ENCODE measurements around the gene FHOD1. TPM values are rescaled to one million over a fixed set of nuclear protein-coding genes. Genes with fewer than 3 reads are reported as not detected.
A peak's percentile ranks its signal among the peaks of the same experiment; 100 is the strongest.

FHOD1 gene
- total RNA-seq, 5 donors from 2014 or later (not counting 1 experiment from before 2014, with no cell fraction given): 31.0 to 92.5 (median 66.2) TPM

GRCh38 chr16:67281536-67282446 lies 34.5 kb upstream of the FHOD1 start:
- no peak for ATAC-seq (replicated peaks in 1 of 4)
- H3K4me3 Mint-ChIP-seq: peak overlapping the region in 1 of 3 donors; percentile 13
- H3K27me3 ChIP-seq (replicated peaks in 1 of 2; ENCODE audit: control insufficient read depth in 2 of 2, extremely low read depth in 1 of 2, insufficient read depth in 2 of 2, low read length in 1 of 2): no peaks in the 10 kb centered on the region
- no peak overlapping the region for H3K4me3 ChIP-seq (ENCODE audit: control insufficient read depth in 1 of 2, extremely low read depth in 1 of 2, low read length in 1 of 2)
- H3K27ac Mint-ChIP-seq: no peak overlapping the region
- H3K36me3 Mint-ChIP-seq: peaks cover 3% of the 10 kb centered on the region
- POLR2A ChIA-PET: no interaction called here
- peaks cover 6 to 24% of the 10 kb centered on the region in 2 experiments for H3K4me1 ChIP-seq (ENCODE audit: control insufficient read depth in 1 of 2, extremely low read depth in 1 of 2, insufficient read depth in 2 of 2, low read length in 2 of 2)
- CTCF ChIA-PET: interaction anchor here (0.6 to 0.7 kb wide), 3 partner anchors 14 to 833 kb away, joined by 3 read pairs; no protein-coding TSS in a partner anchor
- H3K27me3 Mint-ChIP-seq: no peaks in the 10 kb centered on the region
- H3K27ac ChIP-seq (ENCODE audit: low read length): no peak overlapping the region
- 83% methylated on average over 10 of the region's 14 CpGs for WGBS (ENCODE audit: insufficient coverage)
- DNase-seq: no peak
- H3K9me3 ChIP-seq: no peaks in the 10 kb centered on the region
- H3K4me1 Mint-ChIP-seq: peaks cover 9 to 12% (median 10%) of the 10 kb centered on the region in 3 donors
- peaks cover 0 to 22% of the 10 kb centered on the region in 2 donors for H3K36me3 ChIP-seq (ENCODE audit: control insufficient read depth in 2 of 2, extremely low read depth in 1 of 2, insufficient read depth in 1 of 2, low read length in 1 of 2)
- H3K9me3 Mint-ChIP-seq: no peaks in the 10 kb centered on the region

DNA sequence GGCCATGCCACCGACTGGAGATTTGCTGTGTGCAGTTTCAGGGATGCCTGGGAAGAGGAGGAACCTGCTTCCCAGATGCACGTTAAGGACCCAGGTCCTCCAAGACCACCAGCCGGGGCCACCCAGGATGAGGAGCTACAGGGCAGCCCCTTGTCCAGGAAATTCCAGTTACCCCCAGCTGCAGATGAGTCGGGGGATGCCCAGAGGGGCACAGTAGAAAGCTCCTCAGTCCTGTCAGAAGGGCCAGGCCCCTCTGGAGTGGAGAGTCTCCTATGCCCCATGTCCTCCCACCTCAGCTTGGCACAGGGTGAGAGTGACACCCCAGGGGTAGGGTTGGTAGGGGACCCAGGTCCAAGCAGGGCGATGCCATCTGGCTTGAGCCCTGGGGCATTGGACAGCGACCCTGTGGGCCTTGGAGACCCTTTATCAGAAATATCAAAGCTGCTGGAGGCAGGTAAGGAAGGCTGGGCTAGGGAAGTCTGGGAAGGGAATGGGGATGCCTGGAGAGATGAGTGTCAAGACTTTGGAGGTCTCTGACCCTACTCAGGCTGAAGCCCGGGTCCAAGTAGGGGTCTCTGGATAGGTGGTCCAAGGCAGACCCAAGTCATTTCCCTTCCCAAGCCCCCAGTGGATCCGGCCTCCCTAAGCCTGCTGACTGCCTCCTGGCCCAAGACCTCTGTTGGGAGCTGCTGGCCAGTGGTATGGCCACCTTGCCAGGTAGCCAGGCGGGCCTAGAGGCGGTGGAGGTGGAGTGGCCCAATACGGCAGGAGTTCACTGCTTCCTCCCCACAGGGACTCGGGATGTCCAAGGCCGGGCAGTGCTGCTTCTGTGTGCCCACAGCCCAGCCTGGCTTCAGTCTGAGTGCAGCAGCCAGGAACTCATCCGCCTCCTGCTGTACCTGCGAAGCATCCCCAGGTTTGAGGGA lies 33.1 kb upstream of the FHOD1 start:
- POLR2A ChIA-PET: no interaction called here
- H3K27me3 Mint-ChIP-seq: no peaks in the 10 kb centered on the region

DNA sequence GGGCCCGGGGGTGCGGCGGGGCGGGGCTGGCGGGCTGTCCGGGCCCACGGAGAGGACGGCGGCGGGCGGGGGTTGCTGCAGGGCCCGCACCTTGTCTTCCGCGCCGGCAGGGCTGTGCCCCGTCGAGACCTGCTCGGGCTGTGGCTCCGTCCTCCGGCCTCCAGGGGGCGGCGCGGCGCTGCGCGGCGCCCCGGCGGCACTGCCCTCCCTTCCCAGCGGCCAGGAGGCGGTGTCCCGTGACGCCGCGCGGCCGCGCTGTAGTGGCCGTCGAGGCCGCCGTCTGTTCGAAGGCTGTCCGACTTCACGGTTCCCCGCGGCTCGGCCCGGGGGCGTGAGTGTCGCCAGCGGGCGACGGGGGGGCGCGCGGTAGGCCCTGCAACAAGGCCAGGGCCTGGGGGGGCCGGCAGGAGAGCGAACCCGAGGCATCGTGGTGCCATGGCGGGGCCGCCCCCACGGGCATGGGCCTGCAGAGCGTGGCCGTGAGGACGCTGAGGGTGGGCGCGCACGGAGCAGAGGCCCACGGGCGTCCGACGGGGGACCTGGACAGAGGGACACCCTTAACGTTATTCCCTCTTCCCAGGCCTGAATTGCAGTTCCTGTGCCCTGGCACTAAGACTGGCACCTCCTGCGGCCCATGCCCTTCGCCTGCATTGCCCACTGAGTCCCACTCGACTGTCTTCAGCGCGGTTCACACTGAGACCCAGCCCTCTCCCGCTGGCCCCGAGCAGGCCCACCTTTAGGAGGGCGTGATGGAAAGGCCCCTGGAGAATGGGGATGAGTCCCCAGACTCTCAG lies 32.2 kb upstream of the FHOD1 start, which contains the start of gene PLEKHG4:
Gene PLEKHG4, plus strand, starts transcription at position 237 of the 794 bp plus-strand sequence. Its CDS starts 513 bp downstream, at position 750.
- H3K27me3 ChIP-seq (replicated peaks in 1 of 2; ENCODE audit: control insufficient read depth in 2 of 2, extremely low read depth in 1 of 2, insufficient read depth in 2 of 2, low read length in 1 of 2): no peaks in the 10 kb centered on the region
- H3K27me3 Mint-ChIP-seq: no peaks in the 10 kb centered on the region
- peak within 1 kb of the TSS; percentile 78 to 89 for H3K4me3 ChIP-seq (ENCODE audit: control insufficient read depth in 1 of 2, extremely low read depth in 1 of 2, low read length in 1 of 2)
- DNase-seq (peak; percentile 51 to 88 (median 74)), ATAC-seq (replicated peaks in 1 of 4) (peak; percentile 97 to 99 (median 97))
- H3K36me3 Mint-ChIP-seq: peaks cover 9% of the 10 kb centered on the region
- POLR2A ChIA-PET: no interaction called here
- peak within 1 kb of the TSS; percentile 55 to 79 for H3K27ac Mint-ChIP-seq
- CTCF ChIA-PET: no interaction called here
- H3K4me3 Mint-ChIP-seq: peak within 1 kb of the TSS; percentile 75 to 80 (median 77)
- H3K9me3 ChIP-seq: no peaks in the 10 kb centered on the region
- H3K4me1 ChIP-seq (ENCODE audit: control insufficient read depth in 1 of 2, extremely low read depth in 1 of 2, insufficient read depth in 2 of 2, low read length in 2 of 2): peaks cover 6 to 24% of the 10 kb centered on the region in 2 experiments
- 27% methylated on average over 83 of the region's 83 CpGs for WGBS (ENCODE audit: insufficient coverage)
- H3K27ac ChIP-seq (ENCODE audit: low read length): peak within 1 kb of the TSS; percentile 52
- H3K9me3 Mint-ChIP-seq: no peaks in the 10 kb centered on the region
- peaks cover 10 to 20% of the 10 kb centered on the region in 2 donors for H3K36me3 ChIP-seq (ENCODE audit: control insufficient read depth in 2 of 2, extremely low read depth in 1 of 2, insufficient read depth in 1 of 2, low read length in 1 of 2)
- H3K4me1 Mint-ChIP-seq: peaks cover 9 to 19% (median 16%) of the 10 kb centered on the region in 3 donors

More for the DNA sequence above, 33.1 kb upstream of the FHOD1 start:
- no peak overlapping the region for H3K27ac ChIP-seq (ENCODE audit: low read length)
- CTCF ChIA-PET: interaction anchor here in 1 of 2 donors (0.6 kb wide), 2 partner anchors 106 to 183 kb away, joined by 3 to 5 read pairs; no protein-coding TSS in a partner anchor
- ATAC-seq (replicated peaks in 1 of 4) (no peak), DNase-seq (no peak)
- H3K36me3 Mint-ChIP-seq: peaks cover 9% of the 10 kb centered on the region
- H3K9me3 ChIP-seq: no peaks in the 10 kb centered on the region
- peaks cover 9 to 21% of the 10 kb centered on the region in 2 donors for H3K36me3 ChIP-seq (ENCODE audit: control insufficient read depth in 2 of 2, extremely low read depth in 1 of 2, insufficient read depth in 1 of 2, low read length in 1 of 2)
- peaks cover 6 to 24% of the 10 kb centered on the region in 2 experiments for H3K4me1 ChIP-seq (ENCODE audit: control insufficient read depth in 1 of 2, extremely low read depth in 1 of 2, insufficient read depth in 2 of 2, low read length in 2 of 2)
- peak overlapping the region; percentile 15 to 23 for H3K4me3 ChIP-seq (ENCODE audit: control insufficient read depth in 1 of 2, extremely low read depth in 1 of 2, low read length in 1 of 2)
- whole genome bisulfite sequencing (ENCODE audit: insufficient coverage): 97% methylated on average over 13 of the region's 15 CpGs
- no peaks in the 10 kb centered on the region for H3K27me3 ChIP-seq (replicated peaks in 1 of 2; ENCODE audit: control insufficient read depth in 2 of 2, extremely low read depth in 1 of 2, insufficient read depth in 2 of 2, low read length in 1 of 2)
- H3K9me3 Mint-ChIP-seq: no peaks in the 10 kb centered on the region
- peak overlapping the region in 1 of 2 donors; percentile 11 for H3K27ac Mint-ChIP-seq
- peak overlapping the region; percentile 39 to 77 (median 44) for H3K4me3 Mint-ChIP-seq
- peaks cover 9 to 17% (median 14%) of the 10 kb centered on the region in 3 donors for H3K4me1 Mint-ChIP-seq

GRCh38 chr16:67278773-67279295 lies 31.6 kb upstream of the FHOD1 start:
- ATAC-seq (replicated peaks in 1 of 4) (peak; percentile 56 to 66 (median 58)), DNase-seq (peak in 29 of 35 experiments; percentile 11 to 57 (median 27))
- H3K36me3 Mint-ChIP-seq: peaks cover 9% of the 10 kb centered on the region
- ChIA-PET CTCF (interaction anchor here in 1 of 2 donors (0.5 kb wide), 1 partner anchor 144 kb away, joined by 3 read pairs; no protein-coding TSS in a partner anchor), POLR2A (no interaction called here)
- peak overlapping the region; percentile 52 for H3K27ac ChIP-seq (ENCODE audit: low read length)
- H3K9me3 ChIP-seq: no peaks in the 10 kb centered on the region
- WGBS (ENCODE audit: insufficient coverage): under 1% methylated on average over 38 of the region's 42 CpGs
- H3K4me1 Mint-ChIP-seq: peaks cover 9 to 19% (median 16%) of the 10 kb centered on the region in 3 donors
- H3K9me3 Mint-ChIP-seq: no peaks in the 10 kb centered on the region
- H3K4me3 Mint-ChIP-seq: peak overlapping the region; percentile 75 to 80 (median 77)
- H3K27ac Mint-ChIP-seq: peak overlapping the region; percentile 55 to 79
- H3K27me3 ChIP-seq (replicated peaks in 1 of 2; ENCODE audit: control insufficient read depth in 2 of 2, extremely low read depth in 1 of 2, insufficient read depth in 2 of 2, low read length in 1 of 2): no peaks in the 10 kb centered on the region
- H3K36me3 ChIP-seq (ENCODE audit: control insufficient read depth in 2 of 2, extremely low read depth in 1 of 2, insufficient read depth in 1 of 2, low read length in 1 of 2): peaks cover 10 to 17% of the 10 kb centered on the region in 2 donors
- peak overlapping the region; percentile 78 to 89 for H3K4me3 ChIP-seq (ENCODE audit: control insufficient read depth in 1 of 2, extremely low read depth in 1 of 2, low read length in 1 of 2)
- peaks cover 6 to 24% of the 10 kb centered on the region in 2 experiments for H3K4me1 ChIP-seq (ENCODE audit: control insufficient read depth in 1 of 2, extremely low read depth in 1 of 2, insufficient read depth in 2 of 2, low read length in 2 of 2)
- H3K27me3 Mint-ChIP-seq: no peaks in the 10 kb centered on the region

- ATAC-seq (replicated peaks in 1 of 4): no peak
- Histone ChIP-seq H3K27me3 (replicated peaks in 1 of 2; ENCODE audit: control insufficient read depth in 2 of 2, extremely low read depth in 1 of 2, insufficient read depth in 2 of 2, low read length in 1 of 2) (no peaks in the 10 kb centered on the region), H3K36me3 (ENCODE audit: control insufficient read depth in 2 of 2, extremely low read depth in 1 of 2, insufficient read depth in 1 of 2, low read length in 1 of 2) (peaks cover 10 to 11% of the 10 kb centered on the region in 2 donors), H3K4me1 (ENCODE audit: control insufficient read depth in 1 of 2, extremely low read depth in 1 of 2, insufficient read depth in 2 of 2, low read length in 2 of 2) (peaks cover 6 to 24% of the 10 kb centered on the region in 2 experiments), H3K9me3 (no peaks in the 10 kb centered on the region), H3K4me3 (ENCODE audit: control insufficient read depth in 1 of 2, extremely low read depth in 1 of 2, low read length in 1 of 2) (peak overlapping the region; percentile 78 to 89), H3K27ac (ENCODE audit: low read length) (peak overlapping the region; percentile 52)
- H3K4me1 Mint-ChIP-seq: peaks cover 9 to 19% (median 16%) of the 10 kb centered on the region in 3 donors
- H3K4me3 Mint-ChIP-seq: peak overlapping the region; percentile 75 to 80 (median 77)
- H3K27me3 Mint-ChIP-seq: no peaks in the 10 kb centered on the region
- CTCF ChIA-PET: interaction anchor here (0.5 to 0.6 kb wide), 2 partner anchors 144 to 444 kb away, joined by 3 to 4 read pairs; no protein-coding TSS in a partner anchor
- no peaks in the 10 kb centered on the region for H3K9me3 Mint-ChIP-seq
- peaks cover 9% of the 10 kb centered on the region for H3K36me3 Mint-ChIP-seq
- WGBS (ENCODE audit: insufficient coverage): 64% methylated on average over 10 of the region's 13 CpGs
- POLR2A ChIA-PET: no interaction called here
- no peak for DNase-seq
- H3K27ac Mint-ChIP-seq: peak overlapping the region; percentile 55 to 79
Measured at GRCh38 chr16:67277999-67278772, 30.9 kb upstream of the FHOD1 start.
